ENCODE results near the gene LLGL2. TPM values are rescaled to one million over a fixed set of nuclear protein-coding genes. Genes with fewer than 3 reads are reported as not detected.

The LLGL2 gene
- total and polyA plus RNA-seq, 10 donors = 28.6 to 153 (median 80.0) TPM

DNA sequence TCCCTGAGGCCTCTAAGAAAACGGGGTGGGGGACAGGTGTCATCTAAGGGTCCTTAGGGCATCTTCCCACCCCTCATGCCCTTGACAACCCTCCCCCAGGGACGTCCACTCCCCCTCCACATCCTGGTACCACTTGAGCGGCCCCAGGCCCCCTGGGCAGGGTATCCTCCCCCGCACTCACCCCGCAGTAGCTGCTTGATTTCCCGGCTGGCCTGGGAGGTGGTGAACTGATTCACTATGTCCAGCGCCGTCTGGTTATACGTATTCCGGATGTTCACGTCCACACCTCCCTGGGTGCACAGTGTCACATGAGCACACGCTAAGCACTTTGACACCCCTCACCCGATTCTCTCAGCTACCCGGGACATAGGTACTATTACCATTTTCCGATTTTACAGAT, 19.9 kb upstream of the LLGL2 start:
- intact Hi-C loops (cut with DNase I; ENCODE audit: low total_unique reads) = no loop called here
- H3K27ac ChIP-seq = peak overlapping the region in 5 of 8 donors; percentile 21 to 90 (median 82)
- 74 to 82% (median 76%) methylated on average over 15 of the region's 15 CpGs for WGBS, 5 donors
- TF ChIP-seq POLR2AphosphoS5 (IDR thresholded peaks at IDR 0.05) (no peak), POLR2A (IDR thresholded peaks at IDR 0.05) (no peak)
- TF ChIP-seq, protein P1, sequence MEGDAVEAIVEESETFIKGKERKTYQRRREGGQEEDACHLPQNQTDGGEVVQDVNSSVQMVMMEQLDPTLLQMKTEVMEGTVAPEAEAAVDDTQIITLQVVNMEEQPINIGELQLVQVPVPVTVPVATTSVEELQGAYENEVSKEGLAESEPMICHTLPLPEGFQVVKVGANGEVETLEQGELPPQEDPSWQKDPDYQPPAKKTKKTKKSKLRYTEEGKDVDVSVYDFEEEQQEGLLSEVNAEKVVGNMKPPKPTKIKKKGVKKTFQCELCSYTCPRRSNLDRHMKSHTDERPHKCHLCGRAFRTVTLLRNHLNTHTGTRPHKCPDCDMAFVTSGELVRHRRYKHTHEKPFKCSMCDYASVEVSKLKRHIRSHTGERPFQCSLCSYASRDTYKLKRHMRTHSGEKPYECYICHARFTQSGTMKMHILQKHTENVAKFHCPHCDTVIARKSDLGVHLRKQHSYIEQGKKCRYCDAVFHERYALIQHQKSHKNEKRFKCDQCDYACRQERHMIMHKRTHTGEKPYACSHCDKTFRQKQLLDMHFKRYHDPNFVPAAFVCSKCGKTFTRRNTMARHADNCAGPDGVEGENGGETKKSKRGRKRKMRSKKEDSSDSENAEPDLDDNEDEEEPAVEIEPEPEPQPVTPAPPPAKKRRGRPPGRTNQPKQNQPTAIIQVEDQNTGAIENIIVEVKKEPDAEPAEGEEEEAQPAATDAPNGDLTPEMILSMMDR (IDR thresholded peaks at IDR 0.05 in 8 of 11, conservative IDR thresholded peaks at IDR 0.05 in 3 of 11) = no peak
- H3K36me3 ChIP-seq = peaks cover 0 to 80% (median 8%) of the 10 kb centered on the region in 6 donors
- peak; percentile 40 for DNase-seq
- H3K9me3 ChIP-seq = no peaks in the 10 kb centered on the region
- H3K4me3 ChIP-seq = no peak overlapping the region
- H3K27me3 ChIP-seq (replicated peaks in 1 of 7) = no peaks in the 10 kb centered on the region
- peaks cover 0 to 98% (median 59%) of the 10 kb centered on the region in 6 donors for H3K4me1 ChIP-seq

DNA sequence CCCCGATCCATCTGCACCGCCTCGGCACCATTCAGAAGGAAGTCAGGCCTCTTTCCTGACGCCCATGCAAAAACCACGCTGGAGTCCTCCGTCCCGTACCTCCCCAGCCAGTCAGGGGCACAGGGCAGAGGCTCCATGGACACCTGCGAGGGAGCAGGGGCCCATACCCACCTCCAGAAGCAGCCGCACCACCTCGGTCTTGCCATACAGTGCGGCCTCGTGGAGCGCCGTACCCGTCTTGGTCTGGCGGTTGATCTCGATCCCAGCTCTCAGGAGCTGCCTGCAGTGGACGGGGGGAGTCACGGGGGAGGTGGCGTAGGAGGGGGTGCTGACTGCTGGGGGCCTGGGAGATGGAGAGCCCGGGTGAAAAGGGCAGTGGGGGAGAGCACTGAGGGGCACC, 19.4 kb upstream of the LLGL2 start:
- 74 to 86% (median 77%) methylated on average over 19 to 21 of the region's 21 CpGs for WGBS, 5 donors
- Histone ChIP-seq H3K9me3 (no peaks in the 10 kb centered on the region), H3K4me3 (no peak overlapping the region), H3K27ac (peak overlapping the region in 4 of 8 donors; percentile 21 to 90 (median 86)), H3K36me3 (peaks cover 0 to 78% (median 6%) of the 10 kb centered on the region in 6 donors), H3K4me1 (peaks cover 0 to 98% (median 59%) of the 10 kb centered on the region in 6 donors), H3K27me3 (replicated peaks in 1 of 7) (no peaks in the 10 kb centered on the region)
- intact Hi-C loops (cut with DNase I; ENCODE audit: low total_unique reads) = no loop called here
- no peak for TF ChIP-seq POLR2A (IDR thresholded peaks at IDR 0.05)
- TF ChIP-seq, protein P1 (IDR thresholded peaks at IDR 0.05 in 8 of 11, conservative IDR thresholded peaks at IDR 0.05 in 3 of 11) = no peak
- TF ChIP-seq POLR2AphosphoS5 (IDR thresholded peaks at IDR 0.05) = peak in 1 of 3 donors; percentile 42
- DNase-seq = peak; percentile 68

DNA sequence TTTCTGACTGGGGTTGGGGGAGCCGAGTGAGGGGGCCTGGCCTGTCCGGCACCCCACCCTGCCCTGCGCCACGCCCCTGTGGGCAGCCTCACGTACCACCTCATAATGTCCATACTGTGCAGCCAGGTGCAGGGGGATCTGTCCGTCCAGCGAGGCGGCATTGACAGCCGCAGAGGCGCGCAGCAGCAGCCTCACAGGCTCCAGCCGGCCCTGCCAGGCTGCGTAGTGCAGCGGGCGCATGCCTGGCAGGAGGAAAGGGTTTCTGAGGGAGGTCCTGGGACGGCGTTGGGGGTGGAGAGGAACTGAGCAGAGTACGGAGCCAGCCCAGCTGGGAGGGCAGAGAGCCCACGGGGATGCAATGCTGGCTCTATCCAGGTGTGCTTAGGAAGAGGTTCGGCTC, 18.6 kb upstream of the LLGL2 start:
- Histone ChIP-seq H3K36me3 (peaks cover 0 to 71% (median 6%) of the 10 kb centered on the region in 6 donors), H3K4me3 (no peak overlapping the region), H3K27me3 (replicated peaks in 1 of 7) (no peaks in the 10 kb centered on the region), H3K4me1 (peaks cover 0 to 98% (median 59%) of the 10 kb centered on the region in 6 donors), H3K9me3 (no peaks in the 10 kb centered on the region), H3K27ac (peak overlapping the region in 5 of 8 donors; percentile 21 to 90 (median 82))
- TF ChIP-seq POLR2AphosphoS5 (IDR thresholded peaks at IDR 0.05) (peak in 2 of 3 donors; percentile 16 to 40), POLR2A (IDR thresholded peaks at IDR 0.05) (no peak)
- TF ChIP-seq, protein P1 (IDR thresholded peaks at IDR 0.05 in 8 of 11, conservative IDR thresholded peaks at IDR 0.05 in 3 of 11) = no peak
- intact Hi-C loops (cut with DNase I; ENCODE audit: low total_unique reads) = no loop called here
- peak; percentile 69 for DNase-seq
- 85 to 94% (median 87%) methylated on average over 19 to 20 of the region's 20 CpGs for WGBS, 5 donors

DNA sequence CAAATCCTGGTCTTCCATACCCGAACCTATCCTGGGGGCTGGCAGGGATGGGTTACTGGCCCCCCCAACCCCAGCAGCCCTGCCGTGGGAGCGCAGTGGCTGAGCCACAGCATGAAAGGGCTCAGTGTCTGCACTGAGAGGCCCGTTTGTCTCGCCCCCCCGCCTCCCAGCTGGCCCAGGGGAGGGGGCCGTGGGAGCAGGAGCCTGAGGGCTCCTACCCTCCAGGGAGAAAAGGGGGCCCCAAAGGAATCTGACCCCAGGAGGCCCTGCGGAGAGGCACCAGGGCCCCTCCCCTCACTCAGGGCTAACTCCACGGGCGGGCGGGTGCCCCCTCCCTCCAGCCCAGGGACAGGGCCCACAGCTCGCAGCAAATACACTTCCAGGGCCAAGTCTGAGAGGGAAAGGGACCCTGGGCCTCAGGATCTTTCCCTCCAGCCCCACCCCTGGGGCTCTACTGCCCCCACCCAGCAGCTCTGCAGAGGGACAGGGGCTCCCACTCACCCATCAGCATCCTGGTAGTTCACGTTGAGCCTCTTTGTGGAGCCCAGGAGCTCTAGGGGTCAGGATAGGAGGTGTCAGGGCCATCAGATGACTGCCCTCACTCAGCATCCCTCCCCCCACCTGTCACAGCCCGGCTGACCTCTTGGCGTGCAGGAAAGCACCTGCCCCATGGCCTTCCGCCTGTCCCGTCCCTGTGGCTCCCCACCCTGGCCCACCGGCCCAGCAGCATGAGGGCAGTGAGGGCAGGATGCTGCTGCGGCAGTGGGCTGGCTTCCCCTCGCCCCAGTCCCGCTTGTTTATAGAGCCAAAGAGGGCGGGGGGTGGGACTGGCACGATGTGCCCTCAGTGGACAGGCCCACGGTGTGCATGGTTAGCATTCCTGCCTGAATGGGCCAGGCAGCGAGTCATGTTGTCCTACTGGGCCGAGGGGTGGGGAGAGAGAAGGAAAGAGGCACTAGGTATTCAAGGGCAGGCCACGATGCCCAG, 17.5 kb upstream of the LLGL2 start:
- Histone ChIP-seq H3K9me3 (no peaks in the 10 kb centered on the region), H3K36me3 (peaks cover 0 to 66% (median 4%) of the 10 kb centered on the region in 6 donors)
- TF ChIP-seq POLR2AphosphoS5 (IDR thresholded peaks at IDR 0.05) (peak in 2 of 3 donors; percentile 32 to 73), POLR2A (IDR thresholded peaks at IDR 0.05) (no peak)
- TF ChIP-seq, protein P1 (IDR thresholded peaks at IDR 0.05 in 8 of 11, conservative IDR thresholded peaks at IDR 0.05 in 3 of 11) = no peak

More for the DNA sequence above, 17.5 kb upstream of the LLGL2 start:
- peaks cover 0 to 96% (median 61%) of the 10 kb centered on the region in 6 donors for H3K4me1 ChIP-seq
- 70 to 80% (median 78%) methylated on average over 14 to 27 of the region's 27 CpGs for whole genome bisulfite sequencing, 5 donors
- H3K27me3 ChIP-seq (replicated peaks in 1 of 7) = no peaks in the 10 kb centered on the region
- peak overlapping the region; percentile 38 to 90 (median 80) for H3K27ac ChIP-seq
- peak overlapping the region in 3 of 8 donors; percentile 14 to 57 (median 26) for H3K4me3 ChIP-seq
- intact Hi-C loops (cut with DNase I; ENCODE audit: low total_unique reads) = no loop called here
- DNase-seq = no peak
